Activated B cell treated with CpG ODN at 0.5 μM for 24 hours (primary cell): Measurements from ENCODE around the gene RTRAF. TPM values are rescaled to one million over a fixed set of nuclear protein-coding genes. Genes with fewer than 3 reads are reported as not detected.

Experiments used
- ATAC-seq: fragments of 200-7000 bp; cut with Tn5 transposase; one replicate; pipeline ENCODE4 v1.10.0; 2021; ENCODE audit warnings: low read depth, mild to moderate bottlenecking, moderate library complexity
- CTCF ChIA-PET: fragments of 350-600 bp; sonication (Branson Sonifier 250); formaldehyde crosslinking; loops from one replicate; lab custom pipeline; 2021; ENCODE audit warnings: antibody characterized with exemption; lab: Charles Lee
- POLR2A ChIA-PET: fragments of 350-600 bp; sonication (Branson Sonifier 250); formaldehyde crosslinking; loops from one replicate; lab custom pipeline; 2021; ENCODE audit warnings: antibody characterized with exemption; lab: Charles Lee
- DNase-seq: peaks from one replicate; pipeline ENCODE4 v3.0.0; 2022
- H3K27ac Mint-ChIP-seq: one replicate; pipeline ENCODE4 v1.8.0; 2020; ENCODE audit warnings: mixed read lengths
- H3K27me3 Mint-ChIP-seq: one replicate; pipeline ENCODE4 v1.8.0; 2021; ENCODE audit warnings: mixed read lengths
- H3K36me3 Mint-ChIP-seq: one replicate; pipeline ENCODE4 v1.8.0; 2021; ENCODE audit warnings: low read depth, mixed read lengths
- H3K4me1 Mint-ChIP-seq: one replicate; pipeline ENCODE4 v1.8.0; 2021; ENCODE audit warnings: mixed read lengths
- H3K4me3 Mint-ChIP-seq: one replicate; pipeline ENCODE4 v1.8.0; 2020; ENCODE audit warnings: mild to moderate bottlenecking, mixed read lengths
- H3K9me3 Mint-ChIP-seq: one replicate; pipeline ENCODE4 v1.8.0; 2020; ENCODE audit warnings: mixed read lengths
- CTCF ChIP-seq: fragments of 200-600 bp; IDR thresholded peaks from one replicate; pipeline ENCODE4 v1.8.0; 2022; ENCODE audit warnings: antibody characterized with exemption, mild to moderate bottlenecking
- intact Hi-C: fragments of 100-400 bp; cut with micrococcal nuclease; formaldehyde crosslinking; loops from one replicate; pipeline ENCODE4 v1.15.1; 2024
- total RNA-seq: library from RNA; stranded (reverse); gene quantifications from 2 replicates; pipeline ENCODE4 v1.2.3, GENCODE V29; 2022

RTRAF gene
- total RNA-seq, 1 donor from 2014 or later, result 160 TPM

DNA sequence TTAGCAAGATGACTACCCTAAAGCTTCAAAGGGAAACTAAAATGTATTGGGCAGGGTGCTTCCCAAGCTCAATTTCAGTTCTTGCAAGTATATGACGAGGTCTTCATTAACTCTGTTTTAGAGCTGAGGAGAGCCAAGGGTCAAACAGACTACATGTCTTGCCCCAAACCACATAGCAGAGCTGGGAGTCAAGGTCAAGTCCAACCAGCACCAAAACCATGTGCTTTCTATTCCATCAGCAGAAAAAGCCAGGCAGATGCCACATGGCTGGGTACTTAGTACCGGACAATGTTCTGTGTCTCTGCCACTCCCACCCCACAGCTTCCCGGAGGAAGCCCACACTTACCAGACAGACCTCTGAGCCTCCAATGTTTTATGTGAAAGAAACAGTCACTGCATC is 61.9 kb downstream of the RTRAF start:
- ATAC-seq (no peak), DNase-seq (no peak)
- Mint-ChIP-seq H3K9me3 (no peaks in the 10 kb centered on the region), H3K36me3 (no peaks in the 10 kb centered on the region), H3K27ac (no peak overlapping the region), H3K4me1 (peaks cover 13% of the 10 kb centered on the region), H3K27me3 (peaks cover 16% of the 10 kb centered on the region), H3K4me3 (no peak overlapping the region)
- intact Hi-C loops, result no loop called here
- CTCF ChIA-PET, result no interaction called here
- POLR2A ChIA-PET, result no interaction called here
- TF ChIP-seq CTCF, result no peak

DNA sequence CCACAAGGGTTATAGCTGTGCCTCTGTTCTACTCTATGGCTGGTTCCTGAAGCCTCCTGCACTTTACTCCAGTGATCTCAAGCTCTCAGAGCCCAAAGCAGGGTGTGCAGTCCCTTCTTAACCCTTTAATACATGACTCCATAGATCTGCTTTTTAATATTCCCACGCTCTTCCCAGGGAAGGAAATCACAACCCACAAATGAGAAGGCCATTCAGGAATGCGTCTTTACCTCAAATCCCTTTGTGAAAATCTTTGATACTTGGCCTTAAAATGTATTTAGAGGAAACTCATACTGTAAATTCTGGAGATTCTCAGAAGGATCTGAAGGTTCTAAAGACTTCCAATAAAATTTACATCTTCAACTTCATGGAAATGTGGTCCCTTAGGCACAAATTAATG is 62.5 kb downstream of the RTRAF start:
- ChIA-PET POLR2A (no interaction called here), CTCF (no interaction called here)
- Mint-ChIP-seq H3K27ac (no peak overlapping the region), H3K9me3 (no peaks in the 10 kb centered on the region), H3K36me3 (no peaks in the 10 kb centered on the region), H3K27me3 (peaks cover 16% of the 10 kb centered on the region), H3K4me3 (no peak overlapping the region), H3K4me1 (peaks cover 7% of the 10 kb centered on the region)
- intact Hi-C loops, result no loop called here
- DNase-seq, result no peak
- ATAC-seq, result no peak
- TF ChIP-seq CTCF, result no peak

DNA sequence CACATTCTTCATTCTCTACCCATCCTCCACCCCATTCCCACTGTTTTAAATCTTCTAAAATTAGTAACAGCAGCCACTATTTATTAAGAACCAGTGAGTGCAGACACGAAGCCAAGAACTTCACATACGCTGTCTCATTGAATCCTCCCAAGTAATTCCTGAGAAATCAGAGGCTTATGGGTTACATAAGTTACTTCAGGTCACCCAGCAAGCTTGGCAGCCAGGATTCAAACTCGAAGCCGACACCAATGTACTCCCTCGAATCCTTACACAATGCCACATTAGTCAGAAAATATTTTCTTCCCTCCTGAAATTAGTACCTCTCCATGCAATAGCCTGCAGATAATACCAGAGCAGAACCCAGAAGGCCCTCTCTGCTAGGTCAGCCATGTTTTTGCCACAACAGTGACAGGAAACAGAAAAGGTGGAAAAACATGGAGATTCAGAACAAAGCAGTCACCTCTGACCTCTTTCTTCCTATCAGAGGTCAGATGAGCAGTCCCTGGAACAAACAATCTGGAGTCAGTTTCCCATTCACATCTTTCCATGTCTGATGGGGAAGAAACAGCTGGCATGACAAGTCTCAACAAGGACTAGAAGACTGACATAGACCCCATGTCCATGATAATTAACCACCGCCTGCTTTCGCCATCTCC is 63.1 kb downstream of the RTRAF start:
- CTCF ChIA-PET, result no interaction called here
- intact Hi-C loops, result no loop called here

GRCh38 chr14:52053044-52053443 is 63.7 kb downstream of the RTRAF start:
- no peak for DNase-seq
- H3K27ac Mint-ChIP-seq, result no peak overlapping the region
- no peaks in the 10 kb centered on the region for H3K4me1 Mint-ChIP-seq
- H3K9me3 Mint-ChIP-seq, result no peaks in the 10 kb centered on the region
- peaks cover 16% of the 10 kb centered on the region for H3K27me3 Mint-ChIP-seq
- no peak for ATAC-seq
- ChIA-PET POLR2A (no interaction called here), CTCF (no interaction called here)
- no peak for TF ChIP-seq CTCF
- intact Hi-C loops, result no loop called here
- H3K4me3 Mint-ChIP-seq, result no peak overlapping the region
- no peaks in the 10 kb centered on the region for H3K36me3 Mint-ChIP-seq

More for the DNA sequence above, 63.1 kb downstream of the RTRAF start:
- no peak for TF ChIP-seq CTCF
- Mint-ChIP-seq H3K27ac (no peak overlapping the region), H3K4me3 (no peak overlapping the region), H3K9me3 (no peaks in the 10 kb centered on the region), H3K4me1 (peaks cover 2% of the 10 kb centered on the region), H3K27me3 (peaks cover 16% of the 10 kb centered on the region), H3K36me3 (no peaks in the 10 kb centered on the region)
- DNase-seq (no peak), ATAC-seq (no peak)
- POLR2A ChIA-PET, result no interaction called here

DNA sequence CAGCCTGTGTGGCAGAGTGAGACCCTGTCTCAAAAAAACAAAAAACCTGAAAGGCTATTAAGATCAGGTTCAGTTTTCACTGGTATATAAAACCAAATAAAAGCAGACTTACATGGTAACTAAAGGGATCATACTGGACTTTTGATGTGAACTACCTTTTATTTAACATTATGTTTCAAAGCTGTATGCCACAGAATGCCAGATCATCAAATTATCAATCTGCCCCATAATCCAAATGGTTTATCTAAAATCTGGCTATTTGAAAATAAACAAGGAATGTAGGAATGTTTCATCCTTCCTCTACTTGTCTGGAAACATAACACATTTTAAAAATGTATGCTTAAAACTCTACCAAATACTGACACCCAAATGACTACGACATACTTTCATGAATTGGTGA is 65.3 kb downstream of the RTRAF start:
- Mint-ChIP-seq H3K27ac (no peak overlapping the region), H3K36me3 (no peaks in the 10 kb centered on the region), H3K27me3 (peaks cover 14% of the 10 kb centered on the region), H3K4me3 (no peak overlapping the region), H3K9me3 (no peaks in the 10 kb centered on the region), H3K4me1 (no peaks in the 10 kb centered on the region)
- intact Hi-C loops, result no loop called here
- DNase-seq (no peak), ATAC-seq (no peak)
- ChIA-PET POLR2A (no interaction called here), CTCF (no interaction called here)
- TF ChIP-seq CTCF, result no peak
